HepG2 (cell line): ENCODE measurements around the gene SERTAD1. TPM values are rescaled to one million over a fixed set of nuclear protein-coding genes. Genes with fewer than 3 reads are reported as not detected.

Experiments used
- ARNTL ChIP-seq: sonication (generic); formaldehyde crosslinking; IDR thresholded peaks from 2 replicates; pipeline ENCODE4 v1.4.0; 2020; ENCODE audit warnings: mild to moderate bottlenecking, missing genetic modification reagents
- ATAD3A ChIP-seq: sonication (generic); formaldehyde crosslinking; IDR thresholded peaks from 2 replicates; pipeline ENCODE4 v1.4.0; 2020; ENCODE audit warnings: missing genetic modification reagents
- FOSL2 ChIP-seq: sonication (generic); formaldehyde crosslinking; IDR thresholded peaks from 2 replicates; pipeline ENCODE4 v1.4.0; 2020; ENCODE audit warnings: missing genetic modification reagents
- FOXP1 ChIP-seq, 2 experiments: fragments of 450-650 bp in 1 of 2; IDR thresholded peaks; 2 replicates each; pipeline ENCODE4 v1.6.1; 2017 to 2018; ENCODE audit warnings: antibody characterized with exemption in 1 of 2
- ISX ChIP-seq: sonication (generic); formaldehyde crosslinking; conservative IDR thresholded peaks from 2 replicates; pipeline ENCODE4 v1.5.0; 2020; ENCODE audit warnings: missing genetic modification reagents
- MZF1 ChIP-seq: sonication (generic); formaldehyde crosslinking; IDR thresholded peaks from 2 replicates; pipeline ENCODE4 v1.8.1; 2023; ENCODE audit warnings: mild to moderate bottlenecking, missing genetic modification reagents, borderline replicate concordance
- PAF1 ChIP-seq: IDR thresholded peaks from 2 replicates; pipeline ENCODE4 v1.6.1; 2016; ENCODE audit warnings: missing genetic modification reagents, missing compliant biosample characterization
- PITX1 ChIP-seq: sonication (generic); formaldehyde crosslinking; IDR thresholded peaks from 2 replicates; pipeline ENCODE4 v1.5.1; 2020; ENCODE audit warnings: mild to moderate bottlenecking, missing genetic modification reagents
- RFXAP ChIP-seq: sonication (generic); formaldehyde crosslinking; IDR thresholded peaks from 2 replicates; pipeline ENCODE4 v1.4.0; 2020; ENCODE audit warnings: missing genetic modification reagents, borderline replicate concordance
- SMAD3 ChIP-seq: sonication (generic); formaldehyde crosslinking; IDR thresholded peaks from 2 replicates; pipeline ENCODE4 v1.4.0; 2020; ENCODE audit warnings: missing genetic modification reagents
- SP140L ChIP-seq: sonication (generic); formaldehyde crosslinking; IDR thresholded peaks from 2 replicates; pipeline ENCODE4 v1.4.0; 2020; ENCODE audit warnings: missing genetic modification reagents, borderline replicate concordance
- SRSF1 ChIP-seq: fragments of 200-400 bp; formaldehyde crosslinking; optimal IDR thresholded peaks from 2 replicates; pipeline ENCODE3; 2017; ENCODE audit warnings: mild to moderate bottlenecking, low read depth, low read length, moderate library complexity
- SYNCRIP ChIP-seq: fragments of 200-400 bp; formaldehyde crosslinking; IDR thresholded peaks from 2 replicates; pipeline ENCODE4 v1.6.1; 2018; ENCODE audit warnings: mild to moderate bottlenecking, low read depth, low read length; ENCODE audit not compliant: insufficient read depth
- ZNF136 ChIP-seq: sonication (generic); formaldehyde crosslinking; IDR thresholded peaks from 2 replicates; pipeline ENCODE4 v1.8.1; 2022; ENCODE audit warnings: low read depth, mild to moderate bottlenecking, moderate library complexity, missing genetic modification reagents
- ZNF263 ChIP-seq: sonication (generic); formaldehyde crosslinking; IDR thresholded peaks from 2 replicates; pipeline ENCODE4 v1.4.0; 2020; ENCODE audit warnings: missing genetic modification reagents
- ZNF274 ChIP-seq: sonication (generic); formaldehyde crosslinking; IDR thresholded peaks from 2 replicates; pipeline ENCODE4 v1.5.1; 2020; ENCODE audit warnings: mild to moderate bottlenecking, missing genetic modification reagents
- ZNF562 ChIP-seq: sonication (generic); formaldehyde crosslinking; IDR thresholded peaks from 2 replicates; pipeline ENCODE4 v1.8.0; 2022; ENCODE audit warnings: missing genetic modification reagents, borderline replicate concordance
- ZNF7 ChIP-seq: IDR thresholded peaks from 2 replicates; pipeline ENCODE4 v1.6.1; 2016; ENCODE audit warnings: missing biosample characterization, missing genetic modification reagents
- ZNF747 ChIP-seq: sonication (generic); formaldehyde crosslinking; IDR thresholded peaks from 2 replicates; pipeline ENCODE4 v1.8.1; 2023; ENCODE audit warnings: missing genetic modification reagents, mild to moderate bottlenecking, borderline replicate concordance
- ZNF761 ChIP-seq: sonication (generic); formaldehyde crosslinking; conservative IDR thresholded peaks from 2 replicates; pipeline ENCODE4 v1.4.0; 2020; ENCODE audit warnings: mild to moderate bottlenecking, missing genetic modification reagents
- ZNF766 ChIP-seq: sonication (generic); formaldehyde crosslinking; IDR thresholded peaks from 2 replicates; pipeline ENCODE4 v1.5.0; 2020; ENCODE audit warnings: missing genetic modification reagents, borderline replicate concordance
- ZNF879 ChIP-seq: sonication (generic); formaldehyde crosslinking; IDR thresholded peaks from 2 replicates; pipeline ENCODE4 v1.8.1; 2023; ENCODE audit warnings: missing genetic modification reagents
- polyA plus RNA-seq, 8 experiments: library from polyadenylated mRNA; depleted of rRNA in 3 of 8; stranded (reverse) in 7 of 8; unstranded in 1 of 8; fragments of >200 nt; fragmentation: Illumina TruSeq in 4 of 8; extraction: Trizol in 4 of 8; gene quantifications; 2 replicates each; pipeline versions ENCODE4 v1.2.1 to v1.2.3, GENCODE V29; 2011 to 2016; ENCODE audit warnings: low read depth in 4 of 8, missing spikeins in 1 of 8, mixed read lengths in 1 of 8; ENCODE audit not compliant: insufficient read depth in 1 of 8
- total RNA-seq, 5 experiments: library from RNA; depleted of rRNA; stranded (reverse); fragments of >200 nt; fragmentation: Illumina TruSeq; extraction: Trizol; gene quantifications; 2 replicates each; pipeline ENCODE4 v1.2.3, GENCODE V29; 2016; ENCODE audit warnings: low read depth in 1 of 5
- TF ChIP-seq, protein P1 (sequence below), 2 experiments: sonication (generic) in 1 of 2; formaldehyde crosslinking in 1 of 2; IDR thresholded peaks; 2 replicates each; pipeline versions ENCODE4 v1.4.0 to v1.6.1; 2018 to 2020; ENCODE audit warnings: missing genetic modification reagents in 2 of 2, borderline replicate concordance in 1 of 2, low read depth in 1 of 2, mild to moderate bottlenecking in 1 of 2, missing biosample characterization in 1 of 2
- TF ChIP-seq, protein P2 (sequence below): sonication (generic); formaldehyde crosslinking; IDR thresholded peaks from 2 replicates; pipeline ENCODE4 v1.9.0; 2021; ENCODE audit warnings: mild to moderate bottlenecking, missing genetic modification reagents

Gene SERTAD1
- total and polyA plus RNA-seq, 2 of the 13 experiments (the other 11 are each of a cell fraction or from before 2014, with no cell fraction given), result 4.3 to 4.5 TPM

DNA sequence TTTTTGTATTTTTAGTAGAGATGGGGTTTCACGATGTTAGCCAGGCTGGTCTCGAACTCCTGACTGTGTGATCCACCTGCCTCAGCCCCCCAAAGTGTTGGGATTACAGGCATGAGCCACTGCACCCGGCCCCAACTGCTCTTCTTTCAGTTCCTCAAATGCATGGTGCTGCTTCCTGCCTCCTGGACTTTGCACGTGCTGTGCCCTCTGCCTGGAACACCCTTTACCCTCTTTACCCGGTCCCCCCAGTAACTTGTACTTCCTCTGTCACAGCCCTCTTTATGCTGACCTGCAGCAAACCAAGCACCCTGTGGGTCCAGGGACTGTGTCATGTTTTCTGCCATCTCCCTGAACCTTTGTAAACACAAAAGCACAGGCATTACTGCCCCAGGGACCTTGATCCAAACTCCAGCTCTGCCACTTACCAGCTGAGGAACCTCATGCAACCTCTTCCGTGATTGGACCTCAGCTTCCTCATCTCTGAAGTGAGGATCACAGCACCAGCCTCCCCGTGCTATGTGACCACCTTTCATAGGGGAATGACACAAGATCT lies 36.0 kb upstream of the SERTAD1 start (continued):
- TF ChIP-seq SP140L (no peak), ZNF562 (CRISPR knock-in tag) (no peak), ZNF274 (CRISPR knock-in tag) (no peak), ZNF263 (CRISPR knock-in tag) (no peak), ISX (CRISPR knock-in tag) (no peak), ZNF766 (no peak; the same call in 1 of the 2 replicates), ATAD3A (CRISPR knock-in tag) (no peak), SRSF1 (no peak), SMAD3 (CRISPR knock-in tag) (no peak), RFXAP (CRISPR knock-in tag) (peak; percentile 34; the same call in 1 of the 2 replicates), FOSL2 (no peak), ZNF136 (no peak), MZF1 (CRISPR knock-in tag) (no peak), ZNF7 (CRISPR knock-in tag) (no peak), FOXP1 (IDR thresholded peaks at IDR 0.05) (no peak; the same call in 1 of the 2 replicates), FOXP1 (CRISPR knock-in tag; IDR thresholded peaks at IDR 0.05) (peak; percentile 71), SYNCRIP (no peak), ARNTL (peak; percentile 84; the same call in 1 of the 2 replicates), ZNF747 (CRISPR knock-in tag) (0 out of 2 replicates have a peak, but pooled peaks have one; percentile 23), PITX1 (CRISPR knock-in tag) (no peak), PAF1 (CRISPR knock-in tag) (no peak), ZNF879 (no peak), ZNF761 (CRISPR knock-in tag) (no peak; the same call in 1 of the 2 replicates)
- TF ChIP-seq, protein P1, sequence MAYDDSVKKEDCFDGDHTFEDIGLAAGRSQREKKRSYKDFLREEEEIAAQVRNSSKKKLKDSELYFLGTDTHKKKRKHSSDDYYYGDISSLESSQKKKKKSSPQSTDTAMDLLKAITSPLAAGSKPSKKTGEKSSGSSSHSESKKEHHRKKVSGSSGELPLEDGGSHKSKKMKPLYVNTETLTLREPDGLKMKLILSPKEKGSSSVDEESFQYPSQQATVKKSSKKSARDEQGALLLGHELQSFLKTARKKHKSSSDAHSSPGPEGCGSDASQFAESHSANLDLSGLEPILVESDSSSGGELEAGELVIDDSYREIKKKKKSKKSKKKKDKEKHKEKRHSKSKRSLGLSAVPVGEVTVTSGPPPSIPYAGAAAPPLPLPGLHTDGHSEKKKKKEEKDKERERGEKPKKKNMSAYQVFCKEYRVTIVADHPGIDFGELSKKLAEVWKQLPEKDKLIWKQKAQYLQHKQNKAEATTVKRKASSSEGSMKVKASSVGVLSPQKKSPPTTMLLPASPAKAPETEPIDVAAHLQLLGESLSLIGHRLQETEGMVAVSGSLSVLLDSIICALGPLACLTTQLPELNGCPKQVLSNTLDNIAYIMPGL (CRISPR knock-in tag; IDR thresholded peaks at IDR 0.05; ENCODE audit: borderline replicate concordance in 1 of 2, low read depth in 1 of 2), result 0 out of 4 replicates have a peak, but pooled peaks of 1 of the 2 experiments have one; percentile 10
- TF ChIP-seq, protein P2, sequence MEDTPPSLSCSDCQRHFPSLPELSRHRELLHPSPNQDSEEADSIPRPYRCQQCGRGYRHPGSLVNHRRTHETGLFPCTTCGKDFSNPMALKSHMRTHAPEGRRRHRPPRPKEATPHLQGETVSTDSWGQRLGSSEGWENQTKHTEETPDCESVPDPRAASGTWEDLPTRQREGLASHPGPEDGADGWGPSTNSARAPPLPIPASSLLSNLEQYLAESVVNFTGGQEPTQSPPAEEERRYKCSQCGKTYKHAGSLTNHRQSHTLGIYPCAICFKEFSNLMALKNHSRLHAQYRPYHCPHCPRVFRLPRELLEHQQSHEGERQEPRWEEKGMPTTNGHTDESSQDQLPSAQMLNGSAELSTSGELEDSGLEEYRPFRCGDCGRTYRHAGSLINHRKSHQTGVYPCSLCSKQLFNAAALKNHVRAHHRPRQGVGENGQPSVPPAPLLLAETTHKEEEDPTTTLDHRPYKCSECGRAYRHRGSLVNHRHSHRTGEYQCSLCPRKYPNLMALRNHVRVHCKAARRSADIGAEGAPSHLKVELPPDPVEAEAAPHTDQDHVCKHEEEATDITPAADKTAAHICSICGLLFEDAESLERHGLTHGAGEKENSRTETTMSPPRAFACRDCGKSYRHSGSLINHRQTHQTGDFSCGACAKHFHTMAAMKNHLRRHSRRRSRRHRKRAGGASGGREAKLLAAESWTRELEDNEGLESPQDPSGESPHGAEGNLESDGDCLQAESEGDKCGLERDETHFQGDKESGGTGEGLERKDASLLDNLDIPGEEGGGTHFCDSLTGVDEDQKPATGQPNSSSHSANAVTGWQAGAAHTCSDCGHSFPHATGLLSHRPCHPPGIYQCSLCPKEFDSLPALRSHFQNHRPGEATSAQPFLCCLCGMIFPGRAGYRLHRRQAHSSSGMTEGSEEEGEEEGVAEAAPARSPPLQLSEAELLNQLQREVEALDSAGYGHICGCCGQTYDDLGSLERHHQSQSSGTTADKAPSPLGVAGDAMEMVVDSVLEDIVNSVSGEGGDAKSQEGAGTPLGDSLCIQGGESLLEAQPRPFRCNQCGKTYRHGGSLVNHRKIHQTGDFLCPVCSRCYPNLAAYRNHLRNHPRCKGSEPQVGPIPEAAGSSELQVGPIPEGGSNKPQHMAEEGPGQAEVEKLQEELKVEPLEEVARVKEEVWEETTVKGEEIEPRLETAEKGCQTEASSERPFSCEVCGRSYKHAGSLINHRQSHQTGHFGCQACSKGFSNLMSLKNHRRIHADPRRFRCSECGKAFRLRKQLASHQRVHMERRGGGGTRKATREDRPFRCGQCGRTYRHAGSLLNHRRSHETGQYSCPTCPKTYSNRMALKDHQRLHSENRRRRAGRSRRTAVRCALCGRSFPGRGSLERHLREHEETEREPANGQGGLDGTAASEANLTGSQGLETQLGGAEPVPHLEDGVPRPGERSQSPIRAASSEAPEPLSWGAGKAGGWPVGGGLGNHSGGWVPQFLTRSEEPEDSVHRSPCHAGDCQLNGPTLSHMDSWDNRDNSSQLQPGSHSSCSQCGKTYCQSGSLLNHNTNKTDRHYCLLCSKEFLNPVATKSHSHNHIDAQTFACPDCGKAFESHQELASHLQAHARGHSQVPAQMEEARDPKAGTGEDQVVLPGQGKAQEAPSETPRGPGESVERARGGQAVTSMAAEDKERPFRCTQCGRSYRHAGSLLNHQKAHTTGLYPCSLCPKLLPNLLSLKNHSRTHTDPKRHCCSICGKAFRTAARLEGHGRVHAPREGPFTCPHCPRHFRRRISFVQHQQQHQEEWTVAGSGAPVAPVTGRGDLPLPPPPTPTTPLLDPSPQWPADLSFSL, result no peak; the same call in 1 of the 2 replicates
